Astrocyte of the spinal cord (primary cell): ENCODE results near the gene SERPINA6.
"Not testable (repeated sequence)": the region's sequence is repeated elsewhere in the genome, so short reads cannot be mapped to it uniquely, and the experiment has no call there.

Source experiments
- DNase-seq: peaks from one replicate; pipeline ENCODE4 v3.0.0; 2011; ENCODE audit warnings: low read depth, low spot score
- H3K4me3 ChIP-seq: 2 replicates; pipeline ENCODE4 v1.5.1; 2011; ENCODE audit warnings: low read depth, mild to moderate bottlenecking, low read length, moderate library complexity
- CTCF ChIP-seq: IDR thresholded peaks from 2 replicates; pipeline ENCODE4 v1.5.1; 2012; ENCODE audit warnings: low read depth, mild to moderate bottlenecking, low read length, inconsistent platforms
- in situ Hi-C: cut with HindIII; loops from 2 replicates; pipeline ENCODE4 v1.10.0; 2017; ENCODE audit warnings: low sequenced_read_pairs

SERPINA6 gene

GRCh38 chr14:94354638-94355185 lies 31.6 kb upstream of the SERPINA6 start:
- in situ Hi-C loops, result no loop called here
- no peak for TF ChIP-seq CTCF
- no peak overlapping the region for H3K4me3 ChIP-seq
- no peak for DNase-seq

GRCh38 chr14:94354190-94354589 lies 31.1 kb upstream of the SERPINA6 start:
- DNase-seq, in situ Hi-C loops, H3K4me3 ChIP-seq: not testable (repeated sequence)

- in situ Hi-C loops, result no loop called here
- no peak for TF ChIP-seq CTCF
- no peak overlapping the region for H3K4me3 ChIP-seq
- no peak for DNase-seq
Observed at GRCh38 chr14:94349276-94349675, 26.1 kb upstream of the SERPINA6 start.

- in situ Hi-C loops, result no loop called here
- DNase-seq, result no peak
- no peak for TF ChIP-seq CTCF
Observed at GRCh38 chr14:94348836-94349235, 25.7 kb upstream of the SERPINA6 start.

GRCh38 chr14:94346841-94347240 lies 23.7 kb upstream of the SERPINA6 start:
- in situ Hi-C loops, result no loop called here
- TF ChIP-seq CTCF, result no peak
- no peak overlapping the region for H3K4me3 ChIP-seq
- no peak for DNase-seq

More at GRCh38 chr14:94348836-94349235, 25.7 kb upstream of the SERPINA6 start:
- H3K4me3 ChIP-seq, result no peak overlapping the region

- DNase-seq, result peak; percentile 8
- in situ Hi-C loops, H3K4me3 ChIP-seq: not testable (repeated sequence)
Observed at GRCh38 chr14:94346065-94346786, 23.1 kb upstream of the SERPINA6 start.

- TF ChIP-seq CTCF, result no peak
- no peak overlapping the region for H3K4me3 ChIP-seq
- in situ Hi-C loops, result no loop called here
- DNase-seq, result peak; percentile 86
Observed at GRCh38 chr14:94345344-94346064, 22.4 kb upstream of the SERPINA6 start.
